Measurements from ENCODE around the gene IGIP.

The IGIP gene

DNA sequence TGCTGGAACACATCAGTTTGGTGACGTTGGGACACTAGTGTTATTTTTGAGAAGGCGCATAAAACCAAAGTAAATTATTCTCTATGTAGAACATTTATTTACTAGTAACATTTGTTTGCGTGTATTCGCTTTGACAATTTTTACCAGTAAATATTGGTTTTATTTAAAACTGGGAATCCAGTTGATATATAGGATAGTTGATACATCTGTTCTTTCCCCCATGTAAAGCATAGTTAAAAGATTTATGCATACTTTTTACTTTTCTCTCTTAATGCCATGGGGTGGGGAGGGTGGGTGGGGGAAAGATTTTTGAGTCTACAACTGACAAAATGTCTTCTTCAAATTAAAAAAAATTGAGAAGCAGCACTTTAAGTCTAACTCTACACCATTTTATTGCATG lies at the start of gene IGIP:
Gene IGIP, plus strand, starts transcription at position 301 of the 400 bp plus-strand sequence. CDS start 2,540 bp downstream, outside the sequence.
- no peak for DNase-seq (ENCODE audit: extremely low spot score)
- TF ChIP-seq, protein P1, sequence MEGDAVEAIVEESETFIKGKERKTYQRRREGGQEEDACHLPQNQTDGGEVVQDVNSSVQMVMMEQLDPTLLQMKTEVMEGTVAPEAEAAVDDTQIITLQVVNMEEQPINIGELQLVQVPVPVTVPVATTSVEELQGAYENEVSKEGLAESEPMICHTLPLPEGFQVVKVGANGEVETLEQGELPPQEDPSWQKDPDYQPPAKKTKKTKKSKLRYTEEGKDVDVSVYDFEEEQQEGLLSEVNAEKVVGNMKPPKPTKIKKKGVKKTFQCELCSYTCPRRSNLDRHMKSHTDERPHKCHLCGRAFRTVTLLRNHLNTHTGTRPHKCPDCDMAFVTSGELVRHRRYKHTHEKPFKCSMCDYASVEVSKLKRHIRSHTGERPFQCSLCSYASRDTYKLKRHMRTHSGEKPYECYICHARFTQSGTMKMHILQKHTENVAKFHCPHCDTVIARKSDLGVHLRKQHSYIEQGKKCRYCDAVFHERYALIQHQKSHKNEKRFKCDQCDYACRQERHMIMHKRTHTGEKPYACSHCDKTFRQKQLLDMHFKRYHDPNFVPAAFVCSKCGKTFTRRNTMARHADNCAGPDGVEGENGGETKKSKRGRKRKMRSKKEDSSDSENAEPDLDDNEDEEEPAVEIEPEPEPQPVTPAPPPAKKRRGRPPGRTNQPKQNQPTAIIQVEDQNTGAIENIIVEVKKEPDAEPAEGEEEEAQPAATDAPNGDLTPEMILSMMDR (IDR thresholded peaks at IDR 0.05; ENCODE audit: control extremely low read depth, extremely low read depth, low read depth, missing control alignments) = no peak

DNA sequence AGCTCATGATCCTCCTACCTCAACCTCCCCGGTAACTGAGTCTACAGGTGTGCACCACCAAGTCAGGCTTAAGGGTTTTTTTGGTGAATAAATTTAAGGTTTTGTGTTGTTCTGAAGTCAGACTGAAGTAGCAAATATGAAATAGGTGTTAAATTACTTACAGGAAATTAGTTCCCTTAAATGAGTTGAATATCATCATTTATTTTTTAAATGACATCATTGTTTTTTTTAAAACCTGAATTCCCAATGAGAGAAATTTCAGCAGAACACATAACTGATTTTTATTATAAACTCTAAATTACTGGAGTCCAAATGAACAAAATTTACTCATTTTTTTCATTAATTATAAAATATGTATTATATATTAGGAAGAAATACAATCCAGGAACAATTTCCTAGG lies 49.6 kb upstream of the IGIP start:
- ChIA-PET CTCF (interaction anchor here (1.2 to 8.3 kb wide), 8 partner anchors 13 to 79 kb away, joined by 3 to 116 read pairs (median 6); no protein-coding TSS in a partner anchor), POLR2A (no interaction called here)
- no peak for DNase-seq (ENCODE audit: extremely low spot score)

More for the DNA sequence above, at the start of gene IGIP:
- POLR2A ChIA-PET = no interaction called here
- CTCF ChIA-PET = interaction anchor here (1.2 kb wide), 1 partner anchor 22 kb away, joined by 3 read pairs; no protein-coding TSS in a partner anchor

DNA sequence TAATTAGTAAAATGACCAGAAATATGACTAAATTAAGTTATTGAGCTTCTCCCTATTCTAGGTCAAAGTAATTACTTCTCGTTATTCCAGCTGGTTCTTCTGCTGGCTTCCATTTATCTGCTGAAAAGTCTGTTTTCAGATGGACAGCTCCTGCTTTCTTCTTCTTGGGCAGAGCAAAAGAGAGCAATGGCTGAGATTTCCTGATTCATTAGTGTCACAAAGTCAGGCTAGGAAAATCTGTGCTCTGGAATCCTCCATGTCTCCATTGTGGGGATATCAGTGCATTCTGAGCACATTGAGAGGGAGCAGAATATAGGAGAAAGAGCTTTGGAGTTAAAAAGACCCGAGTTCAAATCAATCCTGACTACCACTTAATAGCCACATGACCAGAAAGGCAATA lies 48.9 kb upstream of the IGIP start:
- ChIA-PET CTCF (interaction anchor here (1.7 to 8.3 kb wide), 4 partner anchors 44 to 78 kb away, joined by 4 to 116 read pairs (median 24); no protein-coding TSS in a partner anchor), POLR2A (no interaction called here)
- TF ChIP-seq, protein P1 (IDR thresholded peaks at IDR 0.05; ENCODE audit: control extremely low read depth, extremely low read depth, low read depth, missing control alignments) = no peak
- no peak for DNase-seq (ENCODE audit: extremely low spot score)

More for the DNA sequence above, 49.6 kb upstream of the IGIP start:
- TF ChIP-seq, protein P1 (IDR thresholded peaks at IDR 0.05; ENCODE audit: control extremely low read depth, extremely low read depth, low read depth, missing control alignments) = no peak

DNA sequence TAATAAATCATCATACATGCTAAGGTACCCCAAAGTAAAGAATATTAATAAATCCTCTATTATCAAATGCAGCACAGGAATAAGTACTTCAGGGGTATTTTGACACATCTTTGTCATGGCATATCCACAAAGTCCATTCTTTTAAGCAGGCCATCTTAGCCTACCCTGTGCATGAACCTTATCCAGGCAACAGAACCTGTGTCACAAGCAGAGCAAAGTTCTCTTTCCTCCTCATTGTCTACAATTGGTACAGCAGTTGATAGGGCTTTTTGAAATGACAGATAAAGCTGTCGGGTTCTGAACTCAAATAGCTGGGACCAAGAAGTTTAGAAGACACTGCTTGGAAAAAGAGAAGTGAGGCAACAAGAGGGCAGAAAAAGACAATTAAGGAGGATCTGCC lies 42.6 kb upstream of the IGIP start:
- TF ChIP-seq, protein P1 (IDR thresholded peaks at IDR 0.05; ENCODE audit: control extremely low read depth, extremely low read depth, low read depth, missing control alignments) = no peak
- ChIA-PET CTCF (interaction anchor here (2.7 kb wide), 1 partner anchor 10 kb away, joined by 16 read pairs; no protein-coding TSS in a partner anchor), POLR2A (no interaction called here)
- DNase-seq (ENCODE audit: extremely low spot score) = no peak

DNA sequence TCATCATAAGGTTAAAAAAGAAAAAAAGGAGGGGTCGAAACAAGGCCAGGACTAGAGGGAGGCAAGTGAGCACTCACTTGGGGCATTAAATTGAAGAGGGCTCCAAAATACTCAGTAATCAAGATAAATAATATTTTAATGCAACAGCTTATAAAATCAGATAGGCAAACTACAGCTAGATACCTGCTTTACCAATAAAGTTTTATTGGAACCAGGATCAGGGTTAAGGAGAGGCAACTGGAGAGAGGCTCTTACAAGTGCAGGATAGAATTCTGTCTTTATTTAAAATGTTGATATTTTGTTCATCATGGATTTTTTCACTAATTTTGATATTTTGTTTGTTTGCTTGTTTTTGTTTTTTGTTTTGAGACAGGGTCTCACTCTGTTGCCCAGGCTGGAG lies 42.1 kb upstream of the IGIP start:
- TF ChIP-seq, protein P1 (IDR thresholded peaks at IDR 0.05; ENCODE audit: control extremely low read depth, extremely low read depth, low read depth, missing control alignments) = no peak
- CTCF ChIA-PET = interaction anchor here (2.7 kb wide), 1 partner anchor 10 kb away, joined by 16 read pairs; no protein-coding TSS in a partner anchor
- DNase-seq (ENCODE audit: extremely low spot score) = no peak
- POLR2A ChIA-PET = no interaction called here

DNA sequence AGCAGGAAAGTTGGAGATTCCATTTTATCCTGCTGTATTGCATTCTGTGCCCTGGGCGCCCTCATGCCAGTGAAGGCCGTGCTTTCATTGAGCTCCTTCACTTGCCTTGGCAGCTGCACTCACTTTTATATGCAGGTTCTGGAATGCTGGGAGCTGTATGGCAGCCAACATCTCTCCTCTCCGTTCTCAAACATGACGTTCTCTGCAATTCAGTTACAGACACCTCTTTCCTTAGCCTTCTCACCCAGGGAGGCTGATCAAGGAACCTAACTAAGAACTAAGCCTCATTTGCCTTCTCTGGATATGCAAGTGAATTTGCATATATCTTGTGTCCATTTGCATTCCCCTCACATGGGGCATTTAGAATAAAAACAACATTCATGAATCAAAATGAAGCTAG lies 41.2 kb upstream of the IGIP start:
- ChIA-PET CTCF (interaction anchor here (1.1 to 2.7 kb wide), 6 partner anchors 10 to 221 kb away, joined by 3 to 16 read pairs (median 5); partner anchors contain the start of gene NRG2), POLR2A (no interaction called here)
- no peak for DNase-seq (ENCODE audit: extremely low spot score)
- TF ChIP-seq, protein P1 (IDR thresholded peaks at IDR 0.05; ENCODE audit: control extremely low read depth, extremely low read depth, low read depth, missing control alignments) = no peak

Measured in GM10248 (cell line).